T follicular helper cell (primary cell): Measurements from ENCODE around the gene RABGAP1L.

Experiments used
- DNase-seq: peaks from one replicate; pipeline ENCODE4 v3.0.0-alpha.2; 2020; ENCODE audit warnings: low read depth

Gene RABGAP1L

GRCh38 chr1:174748586-174748985, 589.3 kb downstream of the RABGAP1L start:
- DNase-seq = no peak

GRCh38 chr1:174753131-174753530, 593.8 kb downstream of the RABGAP1L start:
- DNase-seq = no peak

GRCh38 chr1:174761335-174761734, 602.0 kb downstream of the RABGAP1L start:
- DNase-seq = no peak

- DNase-seq = no peak
Observed at GRCh38 chr1:174761901-174762585, 602.7 kb downstream of the RABGAP1L start.

GRCh38 chr1:174764191-174764590, 604.9 kb downstream of the RABGAP1L start:
- DNase-seq = no peak

- no peak for DNase-seq
Observed at GRCh38 chr1:174766727-174767126, 607.4 kb downstream of the RABGAP1L start.

GRCh38 chr1:174768516-174768915, 609.2 kb downstream of the RABGAP1L start:
- no peak for DNase-seq

- no peak for DNase-seq
Observed at GRCh38 chr1:174768949-174769348, 609.6 kb downstream of the RABGAP1L start.

- DNase-seq = no peak
Observed at GRCh38 chr1:174769961-174770549, 610.7 kb downstream of the RABGAP1L start.

GRCh38 chr1:174775621-174776020, 616.3 kb downstream of the RABGAP1L start:
- DNase-seq = no peak

- no peak for DNase-seq
Observed at GRCh38 chr1:174777262-174777661, 617.9 kb downstream of the RABGAP1L start.

GRCh38 chr1:174785510-174785909, 626.2 kb downstream of the RABGAP1L start:
- DNase-seq = no peak

GRCh38 chr1:174786358-174786757, 627.0 kb downstream of the RABGAP1L start:
- no peak for DNase-seq

GRCh38 chr1:174786760-174787159, 627.4 kb downstream of the RABGAP1L start:
- no peak for DNase-seq

GRCh38 chr1:174788981-174789380, 629.7 kb downstream of the RABGAP1L start:
- no peak for DNase-seq

- DNase-seq = no peak
Observed at GRCh38 chr1:174789399-174789798, 630.1 kb downstream of the RABGAP1L start.

- DNase-seq = no peak
Observed at GRCh38 chr1:174791863-174792262, 632.5 kb downstream of the RABGAP1L start.

- no peak for DNase-seq
Observed at GRCh38 chr1:174794861-174795260, 635.5 kb downstream of the RABGAP1L start.

GRCh38 chr1:174795806-174796205, 636.5 kb downstream of the RABGAP1L start:
- DNase-seq = no peak

GRCh38 chr1:174797398-174797797, 638.1 kb downstream of the RABGAP1L start:
- no peak for DNase-seq

- no peak for DNase-seq
Observed at GRCh38 chr1:174799136-174799479, 639.8 kb downstream of the RABGAP1L start.

- no peak for DNase-seq
Observed at GRCh38 chr1:174800216-174800851, 641.0 kb downstream of the RABGAP1L start.

- DNase-seq = no peak
Observed at GRCh38 chr1:174800876-174801275, 641.6 kb downstream of the RABGAP1L start.
